GM23338 (cell line): ENCODE measurements around the gene TBC1D19. TPM values are rescaled to one million over a fixed set of nuclear protein-coding genes. Genes with fewer than 3 reads are reported as not detected.

Experiments
- ATAC-seq: fragments of 200-7000 bp; cut with Tn5 transposase; 3 replicates; pipeline ENCODE4 v1.9.1; 2020
- DNase-seq: peaks from one replicate; pipeline ENCODE4 v3.0.0-alpha.2; 2015; ENCODE audit warnings: low spot score
- H2AFZ ChIP-seq: fragments of 200-600 bp; sonication (generic); 2 replicates; pipeline ENCODE4 v1.8.0; 2016; ENCODE audit warnings: antibody characterized with exemption, mild to moderate bottlenecking, moderate library complexity
- H3F3A ChIP-seq: fragments of 200-600 bp; sonication (generic); replicated peaks from 2 replicates; pipeline ENCODE4 v1.8.0; 2017; ENCODE audit warnings: antibody characterized with exemption, mixed run types, low read depth
- H3K27ac ChIP-seq: fragments of 200-600 bp; sonication (generic); 2 replicates; pipeline ENCODE4 v1.6.1; 2016; ENCODE audit warnings: low read depth
- H3K27me3 ChIP-seq: fragments of 200-600 bp; sonication (generic); 2 replicates; pipeline ENCODE4 v1.8.0; 2016; ENCODE audit warnings: mild to moderate bottlenecking, mixed run types, moderate library complexity; ENCODE audit not compliant: insufficient read depth
- H3K36me3 ChIP-seq: fragments of 200-600 bp; sonication (generic); 2 replicates; pipeline ENCODE4 v1.8.0; 2016; ENCODE audit warnings: mild to moderate bottlenecking; ENCODE audit not compliant: insufficient read depth
- H3K4me1 ChIP-seq: fragments of 200-600 bp; sonication (generic); 2 replicates; pipeline ENCODE4 v1.8.0; 2016; ENCODE audit warnings: mild to moderate bottlenecking, moderate library complexity; ENCODE audit not compliant: insufficient read depth
- H3K4me2 ChIP-seq: fragments of 200-600 bp; sonication (generic); 2 replicates; pipeline ENCODE4 v1.7.1; 2017; ENCODE audit warnings: mixed run types
- H3K4me3 ChIP-seq: fragments of 200-600 bp; sonication (generic); 2 replicates; pipeline ENCODE4 v1.6.1; 2016; ENCODE audit warnings: mixed run types
- H3K79me2 ChIP-seq: fragments of 200-600 bp; sonication (generic); replicated peaks from 2 replicates; pipeline ENCODE4 v1.8.0; 2017; ENCODE audit warnings: mild to moderate bottlenecking; ENCODE audit not compliant: insufficient read depth
- H3K9me2 ChIP-seq: fragments of 200-600 bp; sonication (generic); 2 replicates; pipeline ENCODE4 v1.8.0; 2017; ENCODE audit not compliant: insufficient read depth
- H4K20me1 ChIP-seq: fragments of 200-600 bp; sonication (generic); replicated peaks from 2 replicates; pipeline ENCODE4 v1.8.0; 2017; ENCODE audit warnings: mild to moderate bottlenecking; ENCODE audit not compliant: insufficient read depth
- H3K27ac Mint-ChIP-seq: 2 replicates; pipeline ENCODE4 v1.8.0; 2020; ENCODE audit warnings: inconsistent platforms, mild to moderate bottlenecking, moderate library complexity, mixed read lengths
- H3K27me3 Mint-ChIP-seq: 3 replicates; pipeline ENCODE4 v1.8.0; 2022; ENCODE audit warnings: low read depth, mild to moderate bottlenecking, moderate library complexity, mixed read lengths, inconsistent platforms; ENCODE audit not compliant: insufficient read depth, poor library complexity
- H3K36me3 Mint-ChIP-seq: 3 replicates; pipeline ENCODE4 v1.8.0; 2021; ENCODE audit warnings: low read depth, mild to moderate bottlenecking, inconsistent platforms, moderate library complexity, mixed read lengths
- H3K4me1 Mint-ChIP-seq: 3 replicates; pipeline ENCODE4 v1.8.0; 2020; ENCODE audit warnings: mild to moderate bottlenecking, inconsistent platforms, mixed read lengths
- H3K4me3 Mint-ChIP-seq: 3 replicates; pipeline ENCODE4 v1.8.0; 2021; ENCODE audit warnings: moderate library complexity, mild to moderate bottlenecking, inconsistent platforms, mixed read lengths
- H3K9me3 Mint-ChIP-seq: 3 replicates; pipeline ENCODE4 v1.8.0; 2020; ENCODE audit warnings: moderate library complexity, mild to moderate bottlenecking, inconsistent platforms, mixed read lengths
- CREB1 ChIP-seq: fragments of 250-450 bp; sonication (Bioruptor Pico); IDR thresholded peaks from 2 replicates; pipeline ENCODE4 v1.5.0; 2020; ENCODE audit warnings: low read depth, mild to moderate bottlenecking, moderate library complexity
- CTCF ChIP-seq, 2 experiments: fragments of 200-600 bp in 1 of 2; sonication (generic) in 1 of 2; conservative IDR thresholded peaks; 2 replicates each; pipeline versions ENCODE4 v1.5.1 to v1.6.1; 2016 to 2017; ENCODE audit warnings: antibody characterized with exemption in 2 of 2, low read depth in 2 of 2, mild to moderate bottlenecking in 2 of 2, moderate library complexity in 1 of 2
- ETS1 ChIP-seq: IDR thresholded peaks from 2 replicates; pipeline ENCODE4 v1.6.1; 2016; ENCODE audit warnings: antibody characterized with exemption
- EZH2 ChIP-seq: fragments of 200-600 bp; sonication (generic); IDR thresholded peaks from one replicate; pipeline ENCODE4 v1.8.0; 2017; ENCODE audit warnings: antibody characterized with exemption, mild to moderate bottlenecking, low read depth; ENCODE audit not compliant: unreplicated experiment
- EZH2phosphoT487 ChIP-seq: fragments of 200-600 bp; sonication (generic); IDR thresholded peaks from one replicate; pipeline ENCODE4 v1.8.1; 2018; ENCODE audit warnings: antibody characterized with exemption; ENCODE audit not compliant: unreplicated experiment
- NANOG ChIP-seq: IDR thresholded peaks from 2 replicates; pipeline ENCODE4 v1.6.1; 2016; ENCODE audit warnings: antibody characterized with exemption, borderline replicate concordance
- REST ChIP-seq: IDR thresholded peaks from one replicate; pipeline ENCODE4 v1.6.1; 2018; ENCODE audit warnings: antibody characterized with exemption; ENCODE audit not compliant: unreplicated experiment
- STAT1 ChIP-seq: IDR thresholded peaks from one replicate; pipeline ENCODE4 v1.6.1; 2016; ENCODE audit warnings: antibody characterized with exemption; ENCODE audit not compliant: unreplicated experiment
- ZNF114 ChIP-seq: fragments of 250-450 bp; sonication (Bioruptor Pico); IDR thresholded peaks from 2 replicates; pipeline ENCODE4 v1.5.0; 2020; ENCODE audit warnings: mild to moderate bottlenecking, moderate library complexity
- ZNF462 ChIP-seq: fragments of 250-450 bp; sonication (Bioruptor Pico); IDR thresholded peaks from 2 replicates; pipeline ENCODE4 v1.5.0; 2020; ENCODE audit warnings: mild to moderate bottlenecking, moderate library complexity
- polyA plus RNA-seq: library from polyadenylated mRNA; unstranded; fragments of >200 nt; fragmentation: Nextera tagmentation; extraction: Ambion mirVana; gene quantifications from 2 replicates; pipeline ENCODE4 v1.2.1, GENCODE V29; 2016
- total RNA-seq: library from RNA; depleted of rRNA; stranded (reverse); fragments of >200 nt; shearing (Covaris generic); gene quantifications from 2 replicates; pipeline ENCODE4 v1.2.3, GENCODE V29; 2014

Gene TBC1D19
- total and polyA plus RNA-seq, 2 experiments from 2014 or later, result 1.9 to 4.3 TPM

- DNase-seq (no peak), ATAC-seq (no peak)
- no peaks in the 10 kb centered on the region for H3K36me3 ChIP-seq
- H3K79me2 ChIP-seq, result no peaks in the 10 kb centered on the region
- no peaks in the 10 kb centered on the region for H4K20me1 ChIP-seq
- H3F3A ChIP-seq, result no peaks in the 10 kb centered on the region
- no peak overlapping the region for H2AFZ ChIP-seq
- Mint-ChIP-seq H3K27ac (no peak overlapping the region), H3K4me1 (peaks cover 13% of the 10 kb centered on the region; the same call in 2 of the 3 replicates), H3K9me3 (no peaks in the 10 kb centered on the region), H3K4me3 (no peak overlapping the region), H3K36me3 (no peaks in the 10 kb centered on the region), H3K27me3 (no peaks in the 10 kb centered on the region)
- no peak overlapping the region for H3K27ac ChIP-seq
- no peaks in the 10 kb centered on the region for H3K9me2 ChIP-seq
- no peaks in the 10 kb centered on the region for H3K27me3 ChIP-seq
- H3K4me3 ChIP-seq, result no peak overlapping the region
- H3K4me1 ChIP-seq, result no peaks in the 10 kb centered on the region
- TF ChIP-seq REST (no peak), CREB1 (CRISPR knock-in tag) (no peak), CTCF (conservative IDR thresholded peaks at IDR 0.05; ENCODE audit: low read depth in 2 of 2) (no peak), EZH2 (no peak), NANOG (no peak), EZH2phosphoT487 (no peak), ETS1 (no peak), ZNF462 (CRISPR knock-in tag) (no peak), ZNF114 (CRISPR knock-in tag) (no peak), STAT1 (no peak)
- H3K4me2 ChIP-seq, result no peak overlapping the region
Measured at GRCh38 chr4:26619784-26620183, 35.9 kb downstream of the TBC1D19 start.
